HEK293 (cell line): ENCODE data around the gene SMAD1.

Experiments used
- ZBTB17 ChIP-seq: fragments of 450-650 bp; formaldehyde crosslinking; IDR thresholded peaks from 2 replicates; pipeline ENCODE4 v1.5.1; 2016; ENCODE audit warnings: missing biosample characterization, missing genetic modification characterization
- ZNF121 ChIP-seq: fragments of 450-650 bp; formaldehyde crosslinking; IDR thresholded peaks from 2 replicates; pipeline ENCODE4 v1.5.1; 2016; ENCODE audit warnings: missing biosample characterization, missing genetic modification characterization
- ZNF221 ChIP-seq: fragments of 450-650 bp; formaldehyde crosslinking; IDR thresholded peaks from 2 replicates; pipeline ENCODE4 v1.5.1; 2017; ENCODE audit warnings: missing biosample characterization, missing genetic modification characterization, borderline replicate concordance
- ZNF274 ChIP-seq, 2 experiments: fragments of 200-500 bp in 1 of 2; fragments of 450-650 bp in 1 of 2; sonication (Bioruptor generic) in 1 of 2; formaldehyde crosslinking in 1 of 2; IDR thresholded peaks; 2 replicates each; pipeline versions ENCODE4 v1.5.1 to v1.6.1; 2014 to 2016; ENCODE audit warnings: borderline replicate concordance in 1 of 2, inconsistent platforms in 1 of 2, low read length in 1 of 2, missing biosample characterization in 1 of 2, missing genetic modification characterization in 1 of 2
- ZNF311 ChIP-seq: fragments of 450-650 bp; formaldehyde crosslinking; IDR thresholded peaks from 2 replicates; pipeline ENCODE4 v1.5.1; 2017; ENCODE audit warnings: missing biosample characterization, missing genetic modification characterization, borderline replicate concordance
- ZNF558 ChIP-seq: fragments of 450-650 bp; formaldehyde crosslinking; IDR thresholded peaks from 2 replicates; pipeline ENCODE4 v1.5.1; 2016; ENCODE audit warnings: missing biosample characterization, missing genetic modification characterization
- ZNF624 ChIP-seq: fragments of 450-650 bp; formaldehyde crosslinking; IDR thresholded peaks from 2 replicates; pipeline ENCODE4 v1.5.1; 2017; ENCODE audit warnings: missing biosample characterization, missing genetic modification characterization
- ZNF830 ChIP-seq: fragments of 450-650 bp; IDR thresholded peaks from 2 replicates; pipeline ENCODE4 v1.5.0; 2018; ENCODE audit warnings: missing biosample characterization, missing genetic modification characterization, low read depth, mild to moderate bottlenecking, moderate library complexity
- TF ChIP-seq, protein P1 (sequence below): fragments of 450-650 bp; formaldehyde crosslinking; IDR thresholded peaks from 2 replicates; pipeline ENCODE4 v1.5.1; 2016; ENCODE audit warnings: missing biosample characterization, missing genetic modification characterization
- TF ChIP-seq, protein P2 (sequence below): fragments of 450-650 bp; formaldehyde crosslinking; IDR thresholded peaks from 2 replicates; pipeline ENCODE4 v1.5.1; 2016; ENCODE audit warnings: missing biosample characterization, missing genetic modification characterization

- TF ChIP-seq ZNF221 (tag by site-specific recombination): no peak
- TF ChIP-seq ZNF624 (tag by site-specific recombination): no peak
- TF ChIP-seq ZNF274 (IDR thresholded peaks at IDR 0.05; ENCODE audit: low read length): no peak
- no peak for TF ChIP-seq ZNF274 (tag by site-specific recombination; IDR thresholded peaks at IDR 0.05; ENCODE audit: borderline replicate concordance)
- TF ChIP-seq, protein P1, sequence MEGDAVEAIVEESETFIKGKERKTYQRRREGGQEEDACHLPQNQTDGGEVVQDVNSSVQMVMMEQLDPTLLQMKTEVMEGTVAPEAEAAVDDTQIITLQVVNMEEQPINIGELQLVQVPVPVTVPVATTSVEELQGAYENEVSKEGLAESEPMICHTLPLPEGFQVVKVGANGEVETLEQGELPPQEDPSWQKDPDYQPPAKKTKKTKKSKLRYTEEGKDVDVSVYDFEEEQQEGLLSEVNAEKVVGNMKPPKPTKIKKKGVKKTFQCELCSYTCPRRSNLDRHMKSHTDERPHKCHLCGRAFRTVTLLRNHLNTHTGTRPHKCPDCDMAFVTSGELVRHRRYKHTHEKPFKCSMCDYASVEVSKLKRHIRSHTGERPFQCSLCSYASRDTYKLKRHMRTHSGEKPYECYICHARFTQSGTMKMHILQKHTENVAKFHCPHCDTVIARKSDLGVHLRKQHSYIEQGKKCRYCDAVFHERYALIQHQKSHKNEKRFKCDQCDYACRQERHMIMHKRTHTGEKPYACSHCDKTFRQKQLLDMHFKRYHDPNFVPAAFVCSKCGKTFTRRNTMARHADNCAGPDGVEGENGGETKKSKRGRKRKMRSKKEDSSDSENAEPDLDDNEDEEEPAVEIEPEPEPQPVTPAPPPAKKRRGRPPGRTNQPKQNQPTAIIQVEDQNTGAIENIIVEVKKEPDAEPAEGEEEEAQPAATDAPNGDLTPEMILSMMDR (tag by site-specific recombination): no peak
- no peak for TF ChIP-seq ZNF311
- no peak for TF ChIP-seq ZNF558
- no peak for TF ChIP-seq ZNF830
- TF ChIP-seq, protein P2, sequence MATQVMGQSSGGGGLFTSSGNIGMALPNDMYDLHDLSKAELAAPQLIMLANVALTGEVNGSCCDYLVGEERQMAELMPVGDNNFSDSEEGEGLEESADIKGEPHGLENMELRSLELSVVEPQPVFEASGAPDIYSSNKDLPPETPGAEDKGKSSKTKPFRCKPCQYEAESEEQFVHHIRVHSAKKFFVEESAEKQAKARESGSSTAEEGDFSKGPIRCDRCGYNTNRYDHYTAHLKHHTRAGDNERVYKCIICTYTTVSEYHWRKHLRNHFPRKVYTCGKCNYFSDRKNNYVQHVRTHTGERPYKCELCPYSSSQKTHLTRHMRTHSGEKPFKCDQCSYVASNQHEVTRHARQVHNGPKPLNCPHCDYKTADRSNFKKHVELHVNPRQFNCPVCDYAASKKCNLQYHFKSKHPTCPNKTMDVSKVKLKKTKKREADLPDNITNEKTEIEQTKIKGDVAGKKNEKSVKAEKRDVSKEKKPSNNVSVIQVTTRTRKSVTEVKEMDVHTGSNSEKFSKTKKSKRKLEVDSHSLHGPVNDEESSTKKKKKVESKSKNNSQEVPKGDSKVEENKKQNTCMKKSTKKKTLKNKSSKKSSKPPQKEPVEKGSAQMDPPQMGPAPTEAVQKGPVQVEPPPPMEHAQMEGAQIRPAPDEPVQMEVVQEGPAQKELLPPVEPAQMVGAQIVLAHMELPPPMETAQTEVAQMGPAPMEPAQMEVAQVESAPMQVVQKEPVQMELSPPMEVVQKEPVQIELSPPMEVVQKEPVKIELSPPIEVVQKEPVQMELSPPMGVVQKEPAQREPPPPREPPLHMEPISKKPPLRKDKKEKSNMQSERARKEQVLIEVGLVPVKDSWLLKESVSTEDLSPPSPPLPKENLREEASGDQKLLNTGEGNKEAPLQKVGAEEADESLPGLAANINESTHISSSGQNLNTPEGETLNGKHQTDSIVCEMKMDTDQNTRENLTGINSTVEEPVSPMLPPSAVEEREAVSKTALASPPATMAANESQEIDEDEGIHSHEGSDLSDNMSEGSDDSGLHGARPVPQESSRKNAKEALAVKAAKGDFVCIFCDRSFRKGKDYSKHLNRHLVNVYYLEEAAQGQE (tag by site-specific recombination): no peak
- no peak for TF ChIP-seq ZNF121 (tag by site-specific recombination)
- TF ChIP-seq ZBTB17 (tag by site-specific recombination): no peak
Measured at GRCh38 chr4:145538596-145538995, 56.9 kb downstream of the SMAD1 start.
